NCI-H1105 (cell line): ENCODE measurements around the gene KIF5C.
A peak's percentile ranks its signal among the peaks of the same experiment; 100 is the strongest.
"Not testable (repeated sequence)": the region's sequence is repeated elsewhere in the genome, so short reads cannot be mapped to it uniquely, and the experiment has no call there.

ENCODE experiments used
- DNase-seq: peaks from one replicate; lab custom pipeline; 2025; lab: John Stamatoyannopoulos, UW

KIF5C gene

GRCh38 chr2:148874868-148875341 is at the start of gene KIF5C:
TSS of gene KIF5C (plus strand) at chr2:148875227. CDS start at chr2:148875618, 391 bp downstream.
- peak; percentile 83 for DNase-seq

- no peak for DNase-seq
These were observed 48.2 kb upstream of the KIF5C start for GRCh38 chr2:148826791-148827190.

GRCh38 chr2:148828941-148829340 is 46.1 kb upstream of the KIF5C start:
- DNase-seq, result no peak

GRCh38 chr2:148829618-148830017 is 45.4 kb upstream of the KIF5C start:
- no peak for DNase-seq

GRCh38 chr2:148832637-148833036 is 42.4 kb upstream of the KIF5C start:
- no peak for DNase-seq

- no peak for DNase-seq
These were observed 33.0 kb upstream of the KIF5C start for GRCh38 chr2:148842050-148842449.

GRCh38 chr2:148848146-148848545 is 26.9 kb upstream of the KIF5C start:
- DNase-seq, result no peak

GRCh38 chr2:148853458-148853857 is 21.6 kb upstream of the KIF5C start:
- DNase-seq, result no peak

- no peak for DNase-seq
These were observed 15.0 kb upstream of the KIF5C start for GRCh38 chr2:148860037-148860436.

GRCh38 chr2:148861367-148861766 is 13.7 kb upstream of the KIF5C start:
- DNase-seq, result no peak

GRCh38 chr2:148862478-148862877 is 12.5 kb upstream of the KIF5C start:
- DNase-seq, result not testable (repeated sequence)

- DNase-seq, result no peak
These were observed 9.5 kb upstream of the KIF5C start for GRCh38 chr2:148865512-148865911.

- DNase-seq, result no peak
These were observed 8.9 kb upstream of the KIF5C start for GRCh38 chr2:148866091-148866490.

GRCh38 chr2:148867079-148867769 is 7.8 kb upstream of the KIF5C start:
- DNase-seq, result no peak

- no peak for DNase-seq
These were observed 492 bp downstream of the KIF5C start for GRCh38 chr2:148875387-148876051.

GRCh38 chr2:148876202-148876594 is 1.2 kb downstream of the KIF5C start:
- DNase-seq, result peak; percentile 42

- peak; percentile 95 for DNase-seq
These were observed 1.8 kb downstream of the KIF5C start for GRCh38 chr2:148876595-148877402.

GRCh38 chr2:148877403-148877740 is 2.3 kb downstream of the KIF5C start:
- no peak for DNase-seq

- no peak for DNase-seq
These were observed 5.6 kb downstream of the KIF5C start for GRCh38 chr2:148880636-148881035.

- no peak for DNase-seq
These were observed 7.0 kb downstream of the KIF5C start for GRCh38 chr2:148882051-148882450.

GRCh38 chr2:148885209-148885608 is 10.2 kb downstream of the KIF5C start:
- DNase-seq, result no peak

- no peak for DNase-seq
These were observed 11.0 kb downstream of the KIF5C start for GRCh38 chr2:148885988-148886387.
